DOHH2 (cell line): Measurements from ENCODE around the gene TMEM151B.

Source experiments
- H3F3A ChIP-seq: fragments of 200-600 bp; sonication (generic), shearing (Covaris generic); 2 replicates; pipeline ENCODE4 v1.6.0; 2016; ENCODE audit warnings: antibody characterized with exemption, mild to moderate bottlenecking; ENCODE audit not compliant: control insufficient read depth, insufficient read depth
- H3K27ac ChIP-seq: fragments of 200-600 bp; sonication (generic); 2 replicates; pipeline ENCODE4 v1.5.1; 2014; ENCODE audit warnings: low read depth, mild to moderate bottlenecking, low read length, moderate library complexity
- H3K27me3 ChIP-seq: fragments of 200-600 bp; sonication (generic); 2 replicates; pipeline ENCODE4 v1.6.1; 2014; ENCODE audit warnings: mild to moderate bottlenecking, low read length, mixed read lengths; ENCODE audit not compliant: control insufficient read depth
- H3K36me3 ChIP-seq: fragments of 200-600 bp; sonication (generic); 2 replicates; pipeline ENCODE4 v1.6.1; 2014; ENCODE audit warnings: mild to moderate bottlenecking, low read length, moderate library complexity, mixed read lengths; ENCODE audit not compliant: control insufficient read depth
- H3K4me1 ChIP-seq: fragments of 200-600 bp; sonication (generic); 2 replicates; pipeline ENCODE4 v1.6.1; 2014; ENCODE audit warnings: mild to moderate bottlenecking, low read length, mixed read lengths; ENCODE audit not compliant: control insufficient read depth
- H3K4me2 ChIP-seq: fragments of 200-600 bp; sonication (generic); 2 replicates; pipeline ENCODE4 v1.6.0; 2014; ENCODE audit warnings: mild to moderate bottlenecking, low read length, moderate library complexity
- H3K4me3 ChIP-seq: fragments of 200-600 bp; sonication (generic); 2 replicates; pipeline ENCODE4 v1.5.1; 2014; ENCODE audit warnings: mild to moderate bottlenecking, low read length, mixed read lengths
- H3K79me2 ChIP-seq: fragments of 200-600 bp; sonication (generic); 2 replicates; pipeline ENCODE4 v1.6.1; 2014; ENCODE audit warnings: mild to moderate bottlenecking, low read length, mixed read lengths; ENCODE audit not compliant: control insufficient read depth
- H3K9me2 ChIP-seq: fragments of 200-600 bp; sonication (generic); replicated peaks from 2 replicates; pipeline ENCODE4 v1.6.1; 2014; ENCODE audit warnings: mild to moderate bottlenecking, low read length, mixed read lengths; ENCODE audit not compliant: control insufficient read depth
- H3K9me3 ChIP-seq: fragments of 200-600 bp; sonication (generic); 2 replicates; pipeline ENCODE4 v1.6.1; 2014; ENCODE audit warnings: antibody characterized with exemption, low read length, mixed read lengths; ENCODE audit not compliant: control insufficient read depth, insufficient read depth
- H4K20me1 ChIP-seq: fragments of 200-600 bp; sonication (generic); 2 replicates; pipeline ENCODE4 v1.6.0; 2014; ENCODE audit warnings: low read depth, mild to moderate bottlenecking, antibody characterized with exemption, low read length, moderate library complexity; ENCODE audit not compliant: control insufficient read depth, insufficient read depth
- EZH2phosphoT487 ChIP-seq: fragments of 200-600 bp; sonication (generic); IDR thresholded peaks from 2 replicates; pipeline ENCODE4 v1.6.1; 2017; ENCODE audit warnings: borderline replicate concordance, mild to moderate bottlenecking, antibody characterized with exemption, low read length, moderate library complexity, mixed read lengths
- TF ChIP-seq, protein P1 (sequence below): fragments of 200-600 bp; sonication (generic); IDR thresholded peaks from one replicate; pipeline ENCODE4 v1.5.1; 2014; ENCODE audit warnings: antibody characterized with exemption, mild to moderate bottlenecking, low read depth, low read length; ENCODE audit not compliant: poor library complexity, severe bottlenecking

TMEM151B gene

DNA sequence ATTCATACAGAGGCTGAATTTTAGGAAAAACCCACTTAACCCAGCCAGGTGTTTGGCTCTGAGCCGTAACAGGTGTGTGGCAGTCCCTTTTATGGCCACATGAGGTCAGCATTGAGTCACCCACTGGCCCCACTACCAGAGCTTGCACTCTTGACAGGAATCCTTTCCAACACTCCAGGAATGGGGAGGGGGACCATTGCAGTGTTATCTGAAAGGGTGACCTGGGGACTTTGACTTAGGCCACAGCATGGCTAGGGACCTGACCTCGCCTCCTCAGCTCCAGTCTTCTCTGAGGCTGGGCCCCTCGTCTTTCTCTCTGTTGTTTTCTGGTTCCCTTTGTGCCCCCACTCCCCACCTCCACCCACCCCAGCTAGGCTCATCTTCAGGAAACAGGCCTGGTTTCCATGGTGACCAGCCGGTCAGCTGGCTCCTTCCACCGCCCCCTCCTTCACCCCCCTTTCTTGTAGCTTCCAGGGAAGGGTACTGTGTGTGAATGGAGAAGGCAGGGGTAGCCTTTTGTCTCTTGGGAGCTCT lies 2.1 kb upstream of the TMEM151B start:
- H3K79me2 ChIP-seq: peaks cover 19% of the 10 kb centered on the region
- TF ChIP-seq, protein P1, sequence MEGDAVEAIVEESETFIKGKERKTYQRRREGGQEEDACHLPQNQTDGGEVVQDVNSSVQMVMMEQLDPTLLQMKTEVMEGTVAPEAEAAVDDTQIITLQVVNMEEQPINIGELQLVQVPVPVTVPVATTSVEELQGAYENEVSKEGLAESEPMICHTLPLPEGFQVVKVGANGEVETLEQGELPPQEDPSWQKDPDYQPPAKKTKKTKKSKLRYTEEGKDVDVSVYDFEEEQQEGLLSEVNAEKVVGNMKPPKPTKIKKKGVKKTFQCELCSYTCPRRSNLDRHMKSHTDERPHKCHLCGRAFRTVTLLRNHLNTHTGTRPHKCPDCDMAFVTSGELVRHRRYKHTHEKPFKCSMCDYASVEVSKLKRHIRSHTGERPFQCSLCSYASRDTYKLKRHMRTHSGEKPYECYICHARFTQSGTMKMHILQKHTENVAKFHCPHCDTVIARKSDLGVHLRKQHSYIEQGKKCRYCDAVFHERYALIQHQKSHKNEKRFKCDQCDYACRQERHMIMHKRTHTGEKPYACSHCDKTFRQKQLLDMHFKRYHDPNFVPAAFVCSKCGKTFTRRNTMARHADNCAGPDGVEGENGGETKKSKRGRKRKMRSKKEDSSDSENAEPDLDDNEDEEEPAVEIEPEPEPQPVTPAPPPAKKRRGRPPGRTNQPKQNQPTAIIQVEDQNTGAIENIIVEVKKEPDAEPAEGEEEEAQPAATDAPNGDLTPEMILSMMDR: peak; percentile 96
- TF ChIP-seq EZH2phosphoT487: no peak
- H3K9me2 ChIP-seq: no peaks in the 10 kb centered on the region
- H3K27ac ChIP-seq: no peak overlapping the region
- H4K20me1 ChIP-seq: no peaks in the 10 kb centered on the region
- H3K4me3 ChIP-seq: no peak overlapping the region
- peaks cover 46% of the 10 kb centered on the region for H3K4me1 ChIP-seq
- peaks cover 22% of the 10 kb centered on the region for H3F3A ChIP-seq
- peaks cover 45% of the 10 kb centered on the region for H3K27me3 ChIP-seq
- no peak overlapping the region for H3K4me2 ChIP-seq
- H3K36me3 ChIP-seq: peaks cover 16% of the 10 kb centered on the region
- H3K9me3 ChIP-seq: no peaks in the 10 kb centered on the region

DNA sequence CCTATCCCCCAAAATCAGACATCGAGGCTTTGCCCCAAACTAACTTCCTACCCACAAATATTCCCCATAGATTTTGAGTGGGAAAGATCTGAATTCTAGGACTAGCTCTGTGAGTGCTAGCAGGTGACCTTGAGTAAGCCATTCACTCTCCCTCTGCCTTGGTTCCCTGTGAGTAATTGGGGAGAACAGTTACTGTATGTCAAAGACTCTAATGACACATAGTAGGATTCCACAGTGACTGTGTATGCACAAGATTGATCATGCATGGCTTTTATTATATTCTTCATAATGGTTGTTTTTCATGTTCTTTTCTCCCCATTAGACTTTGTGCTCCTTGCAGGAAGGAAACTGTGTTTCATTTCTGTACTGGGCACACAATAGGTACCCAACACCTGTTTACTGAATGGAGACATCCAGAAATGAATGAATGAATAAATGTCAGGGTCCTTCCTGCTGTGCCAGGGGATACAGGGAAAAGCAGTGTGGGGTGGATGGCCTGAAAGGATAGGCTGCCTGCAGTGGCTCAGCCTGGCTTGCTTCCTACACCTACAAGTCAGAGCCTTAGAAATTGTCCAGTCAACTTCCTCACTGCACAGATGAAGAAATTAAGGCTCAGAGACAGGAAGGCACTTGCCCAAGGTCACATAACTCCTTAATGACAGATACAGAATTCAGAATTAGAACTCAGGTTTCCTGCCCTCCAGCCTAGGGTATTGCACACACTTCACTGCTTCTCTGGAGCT lies 901 bp upstream of the TMEM151B start:
- Histone ChIP-seq H3K4me2 (no peak overlapping the region), H3K36me3 (peaks cover 6% of the 10 kb centered on the region; the same call in 1 of the 2 replicates), H3K9me3 (no peaks in the 10 kb centered on the region), H3F3A (peaks cover 17% of the 10 kb centered on the region), H3K27me3 (peaks cover 53% of the 10 kb centered on the region), H4K20me1 (no peaks in the 10 kb centered on the region), H3K4me1 (peaks cover 37% of the 10 kb centered on the region), H3K27ac (no peak overlapping the region), H3K9me2 (no peaks in the 10 kb centered on the region), H3K79me2 (peaks cover 8% of the 10 kb centered on the region), H3K4me3 (no peak overlapping the region)
- TF ChIP-seq EZH2phosphoT487: no peak
- TF ChIP-seq, protein P1: no peak

GRCh38 chr6:44270526-44271405 lies 516 bp downstream of the TMEM151B start:
- Histone ChIP-seq H3K9me2 (no peaks in the 10 kb centered on the region), H3K4me2 (peak overlapping the region; percentile 57), H4K20me1 (no peaks in the 10 kb centered on the region), H3K27ac (no peak overlapping the region), H3K4me3 (peak overlapping the region; percentile 46), H3K36me3 (no peaks in the 10 kb centered on the region), H3K4me1 (peaks cover 35% of the 10 kb centered on the region), H3K9me3 (no peaks in the 10 kb centered on the region), H3K27me3 (peaks cover 55% of the 10 kb centered on the region), H3K79me2 (no peaks in the 10 kb centered on the region), H3F3A (peaks cover 13% of the 10 kb centered on the region)
- TF ChIP-seq EZH2phosphoT487: no peak; the same call in 1 of the 2 replicates
- TF ChIP-seq, protein P1: no peak
